ENCODE data around the gene FOXO3B. TPM values are rescaled to one million over a fixed set of nuclear protein-coding genes. Genes with fewer than 3 reads are reported as not detected.
"Not testable (repeated sequence)": the region's sequence is repeated elsewhere in the genome, so short reads cannot be mapped to it uniquely, and the experiment has no call there.

FOXO3B gene
- total RNA-seq, 2 donors from 2014 or later = 4.9 to 10.2 TPM

GRCh38 chr17:18644291-18644690 is 37.8 kb downstream of the FOXO3B start, which contains the start of gene TBC1D28:
Gene TBC1D28 (minus strand): TSS chr17:18644391. CDS start chr17:18641352, 3,039 bp downstream.
- H3K4me1 ChIP-seq; DNase-seq; ATAC-seq; H3K27me3 ChIP-seq; H3K9me3 ChIP-seq; H3K27ac ChIP-seq; intact Hi-C loops (cut with DNase I); H3K36me3 ChIP-seq (replicated peaks in 1 of 2; ENCODE audit: insufficient read depth in 1 of 2, low read depth in 2 of 2); H3K4me3 ChIP-seq: not testable (repeated sequence)
- WGBS, 2 donors = 76 to 84% methylated on average over 3 to 9 of the region's 9 CpGs

GRCh38 chr17:18643124-18643523 is 39.0 kb downstream of the FOXO3B start:
- DNase-seq; intact Hi-C loops (cut with DNase I); H3K9me3 ChIP-seq; H3K27me3 ChIP-seq; H3K36me3 ChIP-seq (replicated peaks in 1 of 2; ENCODE audit: insufficient read depth in 1 of 2, low read depth in 2 of 2); H3K4me3 ChIP-seq; H3K27ac ChIP-seq; ATAC-seq; H3K4me1 ChIP-seq: not testable (repeated sequence)
- 50 to 100% methylated on average over 1 of the region's 6 CpGs for WGBS, 2 donors

GRCh38 chr17:18638357-18638756 is 43.8 kb downstream of the FOXO3B start:
- intact Hi-C loops (cut with DNase I); H3K4me3 ChIP-seq; H3K36me3 ChIP-seq (replicated peaks in 1 of 2; ENCODE audit: insufficient read depth in 1 of 2, low read depth in 2 of 2); H3K27ac ChIP-seq; ATAC-seq; DNase-seq; H3K27me3 ChIP-seq; H3K4me1 ChIP-seq; H3K9me3 ChIP-seq: not testable (repeated sequence)
- WGBS, 2 donors = 81 to 88% methylated on average over 11 to 13 of the region's 13 CpGs

- H3K4me1 ChIP-seq; ATAC-seq; H3K36me3 ChIP-seq (replicated peaks in 1 of 2; ENCODE audit: insufficient read depth in 1 of 2, low read depth in 2 of 2); H3K27me3 ChIP-seq; H3K4me3 ChIP-seq; intact Hi-C loops (cut with DNase I); H3K27ac ChIP-seq; DNase-seq; H3K9me3 ChIP-seq: not testable (repeated sequence)
- WGBS, 2 donors = 56 to 65% methylated on average over 7 of the region's 7 CpGs
These were observed 45.9 kb downstream of the FOXO3B start for GRCh38 chr17:18636237-18636636.

- H3K36me3 ChIP-seq (replicated peaks in 1 of 2; ENCODE audit: insufficient read depth in 1 of 2, low read depth in 2 of 2); H3K27me3 ChIP-seq; H3K4me3 ChIP-seq; intact Hi-C loops (cut with DNase I); H3K4me1 ChIP-seq; ATAC-seq; H3K9me3 ChIP-seq; H3K27ac ChIP-seq; DNase-seq: not testable (repeated sequence)
- 64 to 86% methylated on average over 2 to 5 of the region's 7 CpGs for WGBS, 2 donors
These were observed 46.3 kb downstream of the FOXO3B start for GRCh38 chr17:18635773-18636172.

GRCh38 chr17:18634550-18635263 is 47.4 kb downstream of the FOXO3B start:
- H3K9me3 ChIP-seq; H3K4me1 ChIP-seq; H3K36me3 ChIP-seq (replicated peaks in 1 of 2; ENCODE audit: insufficient read depth in 1 of 2, low read depth in 2 of 2); H3K4me3 ChIP-seq; DNase-seq; H3K27me3 ChIP-seq; H3K27ac ChIP-seq; intact Hi-C loops (cut with DNase I): not testable (repeated sequence)
- WGBS, 2 donors = 8 to 12% methylated on average over 13 to 29 of the region's 56 CpGs
- ATAC-seq = peak; percentile 21

Small RNA genes within 50 kb of the gene (small RNA-seq; reads per million reads assigned to genes)
- gene AC026271.2 = not detected
- gene AC026271.4 = not detected

Other genes starting within 250 kb of the FOXO3B start
- not detected for gene LGALS9C, start 205.5 kb downstream of the FOXO3B start, total RNA-seq
- not detected for gene TBC1D28, start 37.9 kb downstream of the FOXO3B start, total RNA-seq
- gene FBXW10, start 61.7 kb upstream of the FOXO3B start, total RNA-seq = not detected
- gene TVP23B, start 98.9 kb upstream of the FOXO3B start, total RNA-seq = 10 to 100 TPM; 17.5 to 23.3 TPM
- 10 to 100 TPM; 16.6 to 35.6 TPM for gene PRPSAP2, start 175.8 kb upstream of the FOXO3B start, total RNA-seq

Measured in body of pancreas (tissue), 4 donors.